Endothelial cell (in vitro differentiated cells): ENCODE data around the gene PIM3. TPM values are rescaled to one million over a fixed set of nuclear protein-coding genes. Genes with fewer than 3 reads are reported as not detected.

Experiments used
- DNase-seq: peaks from one replicate; pipeline ENCODE4 v3.0.0; 2021; ENCODE audit warnings: low spot score
- H3K27ac Mint-ChIP-seq: one replicate; pipeline ENCODE4 v1.8.0; 2021; ENCODE audit warnings: mixed read lengths, inconsistent platforms; ENCODE audit not compliant: unreplicated experiment
- H3K27me3 Mint-ChIP-seq: one replicate; pipeline ENCODE4 v1.8.0; 2021; ENCODE audit warnings: mild to moderate bottlenecking, moderate library complexity, mixed read lengths, inconsistent platforms; ENCODE audit not compliant: unreplicated experiment
- H3K36me3 Mint-ChIP-seq: one replicate; pipeline ENCODE4 v1.8.0; 2021; ENCODE audit warnings: mild to moderate bottlenecking, low read depth, mixed read lengths, inconsistent platforms; ENCODE audit not compliant: unreplicated experiment
- H3K4me1 Mint-ChIP-seq: one replicate; pipeline ENCODE4 v1.8.0; 2021; ENCODE audit warnings: mild to moderate bottlenecking, mixed read lengths, inconsistent platforms; ENCODE audit not compliant: unreplicated experiment
- H3K4me3 Mint-ChIP-seq: one replicate; pipeline ENCODE4 v1.8.0; 2021; ENCODE audit warnings: mild to moderate bottlenecking, mixed read lengths, inconsistent platforms; ENCODE audit not compliant: unreplicated experiment
- H3K9me3 Mint-ChIP-seq: one replicate; pipeline ENCODE4 v1.8.0; 2021; ENCODE audit warnings: mixed read lengths, inconsistent platforms; ENCODE audit not compliant: unreplicated experiment
- total RNA-seq: library from RNA; stranded (reverse); fragmentation: NEBNext Ultra II Directional; extraction: Animal tissue kit (Norgen Biotek cat#: 25700); gene quantifications from one replicate; pipeline ENCODE4 v1.2.1, GENCODE V29; 2021; ENCODE audit not compliant: unreplicated experiment
- TF ChIP-seq, protein P1 (sequence below): fragments of 200-600 bp; sonication (generic); IDR thresholded peaks from one replicate; pipeline ENCODE4 v1.5.0; 2021; ENCODE audit warnings: antibody characterized with exemption; ENCODE audit not compliant: unreplicated experiment

The PIM3 gene
- total RNA-seq, 1 donor from 2014 or later = 112 TPM

DNA sequence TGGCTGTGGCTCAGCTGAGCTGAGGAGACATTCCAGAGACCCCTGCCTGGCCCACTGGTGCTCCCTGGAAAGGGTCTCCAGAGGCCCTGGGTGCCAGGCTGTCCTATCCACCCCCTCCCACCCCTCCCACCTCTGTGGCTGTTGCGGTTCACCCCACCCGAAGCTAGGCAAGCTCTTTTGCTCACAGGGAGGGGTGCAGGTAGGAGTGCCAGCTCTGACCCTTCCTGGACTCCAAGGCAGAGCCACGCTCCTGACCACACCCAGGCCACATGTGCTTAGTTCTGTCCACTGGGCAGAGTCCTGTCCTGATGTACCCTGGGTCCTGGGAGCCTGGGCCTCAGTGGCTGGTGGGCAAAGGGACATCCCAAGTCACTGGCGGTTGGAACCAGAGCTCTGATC is 35.5 kb downstream of the PIM3 start:
- Mint-ChIP-seq H3K36me3 (peaks cover 3% of the 10 kb centered on the region), H3K4me3 (no peak overlapping the region), H3K27ac (no peak overlapping the region), H3K4me1 (peaks cover 2% of the 10 kb centered on the region), H3K9me3 (no peaks in the 10 kb centered on the region), H3K27me3 (peaks cover 4% of the 10 kb centered on the region)
- TF ChIP-seq, protein P1, sequence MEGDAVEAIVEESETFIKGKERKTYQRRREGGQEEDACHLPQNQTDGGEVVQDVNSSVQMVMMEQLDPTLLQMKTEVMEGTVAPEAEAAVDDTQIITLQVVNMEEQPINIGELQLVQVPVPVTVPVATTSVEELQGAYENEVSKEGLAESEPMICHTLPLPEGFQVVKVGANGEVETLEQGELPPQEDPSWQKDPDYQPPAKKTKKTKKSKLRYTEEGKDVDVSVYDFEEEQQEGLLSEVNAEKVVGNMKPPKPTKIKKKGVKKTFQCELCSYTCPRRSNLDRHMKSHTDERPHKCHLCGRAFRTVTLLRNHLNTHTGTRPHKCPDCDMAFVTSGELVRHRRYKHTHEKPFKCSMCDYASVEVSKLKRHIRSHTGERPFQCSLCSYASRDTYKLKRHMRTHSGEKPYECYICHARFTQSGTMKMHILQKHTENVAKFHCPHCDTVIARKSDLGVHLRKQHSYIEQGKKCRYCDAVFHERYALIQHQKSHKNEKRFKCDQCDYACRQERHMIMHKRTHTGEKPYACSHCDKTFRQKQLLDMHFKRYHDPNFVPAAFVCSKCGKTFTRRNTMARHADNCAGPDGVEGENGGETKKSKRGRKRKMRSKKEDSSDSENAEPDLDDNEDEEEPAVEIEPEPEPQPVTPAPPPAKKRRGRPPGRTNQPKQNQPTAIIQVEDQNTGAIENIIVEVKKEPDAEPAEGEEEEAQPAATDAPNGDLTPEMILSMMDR = no peak
- no peak for DNase-seq

- H3K4me3 Mint-ChIP-seq = no peak overlapping the region
- peaks cover 2% of the 10 kb centered on the region for H3K4me1 Mint-ChIP-seq
- TF ChIP-seq, protein P1 = no peak
- H3K27me3 Mint-ChIP-seq = peaks cover 4% of the 10 kb centered on the region
- no peak for DNase-seq
- peaks cover 3% of the 10 kb centered on the region for H3K36me3 Mint-ChIP-seq
- no peak overlapping the region for H3K27ac Mint-ChIP-seq
- H3K9me3 Mint-ChIP-seq = no peaks in the 10 kb centered on the region
Measured at GRCh38 chr22:49996518-49997250, 36.1 kb downstream of the PIM3 start.

GRCh38 chr22:49997251-49997599 is 36.7 kb downstream of the PIM3 start:
- TF ChIP-seq, protein P1 = no peak
- H3K9me3 Mint-ChIP-seq = no peaks in the 10 kb centered on the region
- no peak overlapping the region for H3K27ac Mint-ChIP-seq
- peaks cover 4% of the 10 kb centered on the region for H3K27me3 Mint-ChIP-seq
- peaks cover 5% of the 10 kb centered on the region for H3K36me3 Mint-ChIP-seq
- no peak for DNase-seq
- H3K4me1 Mint-ChIP-seq = peaks cover 2% of the 10 kb centered on the region
- H3K4me3 Mint-ChIP-seq = no peak overlapping the region

DNA sequence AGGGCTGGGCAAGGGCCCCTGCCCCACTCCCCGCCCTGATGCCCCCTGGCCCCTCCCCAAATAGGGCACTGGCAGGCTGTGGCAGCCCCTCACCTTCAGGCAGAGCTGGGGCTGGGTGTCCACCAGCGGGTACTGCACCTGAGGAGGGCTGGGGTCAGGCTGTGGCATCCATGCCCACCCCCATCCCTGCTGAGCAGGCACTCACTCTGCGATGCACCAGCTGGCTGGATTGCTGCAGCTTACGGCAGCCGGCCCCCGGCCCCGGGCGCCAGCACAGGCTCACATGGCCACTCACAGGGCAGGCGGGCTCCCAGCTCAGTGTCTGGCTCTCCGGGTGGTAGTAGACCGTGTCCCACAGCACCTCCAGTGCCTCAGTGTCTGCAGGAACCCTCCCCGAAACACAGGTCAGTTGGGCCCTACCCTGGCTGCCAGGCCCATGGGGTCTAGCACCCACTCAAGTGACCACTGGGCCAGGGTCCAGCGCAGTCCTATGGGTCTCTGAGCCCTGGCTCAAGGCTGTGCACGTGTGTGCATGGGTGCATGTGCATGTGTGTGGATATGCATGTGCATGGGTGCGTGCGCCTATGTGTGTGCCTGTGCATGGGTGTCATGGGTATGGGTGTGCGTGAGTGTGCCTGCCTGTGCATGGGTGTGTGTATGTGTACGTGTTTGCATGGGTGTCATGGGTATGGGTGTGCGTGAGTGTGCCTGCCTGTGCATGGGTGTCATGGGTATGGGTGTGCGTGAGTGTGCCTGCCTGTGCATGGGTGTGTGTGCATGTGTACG is 37.6 kb downstream of the PIM3 start:
- H3K4me1 Mint-ChIP-seq = peaks cover 5% of the 10 kb centered on the region
- H3K4me3 Mint-ChIP-seq = peak overlapping the region; percentile 74
- no peaks in the 10 kb centered on the region for H3K9me3 Mint-ChIP-seq
- peaks cover 8% of the 10 kb centered on the region for H3K27me3 Mint-ChIP-seq
- H3K36me3 Mint-ChIP-seq = peaks cover 7% of the 10 kb centered on the region
- H3K27ac Mint-ChIP-seq = peak overlapping the region; percentile 36
- DNase-seq = no peak
- TF ChIP-seq, protein P1 = no peak

GRCh38 chr22:49998718-49999062 is 38.1 kb downstream of the PIM3 start:
- H3K36me3 Mint-ChIP-seq = peaks cover 7% of the 10 kb centered on the region
- no peaks in the 10 kb centered on the region for H3K9me3 Mint-ChIP-seq
- H3K27me3 Mint-ChIP-seq = peaks cover 6% of the 10 kb centered on the region
- peak overlapping the region; percentile 36 for H3K27ac Mint-ChIP-seq
- H3K4me3 Mint-ChIP-seq = peak overlapping the region; percentile 74
- peaks cover 3% of the 10 kb centered on the region for H3K4me1 Mint-ChIP-seq
- TF ChIP-seq, protein P1 = no peak
- DNase-seq = no peak
